HepG2 (cell line): ENCODE data around the gene ST6GALNAC4. TPM values are rescaled to one million over a fixed set of nuclear protein-coding genes. Genes with fewer than 3 reads are reported as not detected.
A peak's percentile ranks its signal among the peaks of the same experiment; 100 is the strongest.

Experiments used
- BORCS8-MEF2B ChIP-seq: sonication (generic); formaldehyde crosslinking; IDR thresholded peaks from 2 replicates; pipeline ENCODE4 v1.8.0; 2022; ENCODE audit warnings: mild to moderate bottlenecking, missing genetic modification reagents
- FOXC1 ChIP-seq: sonication (generic); formaldehyde crosslinking; IDR thresholded peaks from 2 replicates; pipeline ENCODE4 v1.8.0; 2022; ENCODE audit warnings: mild to moderate bottlenecking, missing genetic modification reagents, borderline replicate concordance
- FOXJ3 ChIP-seq: sonication (generic); formaldehyde crosslinking; IDR thresholded peaks from 2 replicates; pipeline ENCODE4 v1.4.0; 2020; ENCODE audit warnings: missing genetic modification reagents, mild to moderate bottlenecking, borderline replicate concordance
- KLF13 ChIP-seq: sonication (generic); formaldehyde crosslinking; IDR thresholded peaks from 2 replicates; pipeline ENCODE4 v1.4.0; 2020; ENCODE audit warnings: mild to moderate bottlenecking, missing genetic modification reagents
- MAFG ChIP-seq: sonication (generic); formaldehyde crosslinking; IDR thresholded peaks from 2 replicates; pipeline ENCODE4 v1.5.1; 2020; ENCODE audit warnings: mild to moderate bottlenecking, missing genetic modification reagents
- MXD1 ChIP-seq: sonication (generic); formaldehyde crosslinking; IDR thresholded peaks from 2 replicates; pipeline ENCODE4 v1.4.0; 2020; ENCODE audit warnings: mild to moderate bottlenecking, missing genetic modification reagents
- NFE2 ChIP-seq: sonication (generic); formaldehyde crosslinking; IDR thresholded peaks from 2 replicates; pipeline ENCODE4 v1.4.0; 2020; ENCODE audit warnings: missing genetic modification reagents
- PAX8 ChIP-seq: sonication (generic); formaldehyde crosslinking; IDR thresholded peaks from 2 replicates; pipeline ENCODE4 v1.8.0; 2022; ENCODE audit warnings: mild to moderate bottlenecking, missing genetic modification reagents, borderline replicate concordance
- PCBP2 ChIP-seq: fragments of 200-400 bp; formaldehyde crosslinking; optimal IDR thresholded peaks from 2 replicates; pipeline ENCODE3; 2018; ENCODE audit warnings: low read length, low read depth; ENCODE audit not compliant: poor library complexity, severe bottlenecking
- RAD21 ChIP-seq: fragments of 450-650 bp; formaldehyde crosslinking; IDR thresholded peaks from 2 replicates; pipeline ENCODE4 v1.5.0; 2020; ENCODE audit warnings: mild to moderate bottlenecking
- RBM39 ChIP-seq: fragments of 200-400 bp; formaldehyde crosslinking; IDR thresholded peaks from one replicate; pipeline ENCODE4 v1.6.1; 2018; ENCODE audit warnings: antibody characterized with exemption, mild to moderate bottlenecking, low read depth, low read length; ENCODE audit not compliant: poor library complexity, severe bottlenecking
- RNF2 ChIP-seq: fragments of 450-650 bp; conservative IDR thresholded peaks from 2 replicates; pipeline ENCODE4 v1.6.1; 2016; ENCODE audit warnings: low read depth
- SALL1 ChIP-seq: sonication (generic); formaldehyde crosslinking; IDR thresholded peaks from 2 replicates; pipeline ENCODE4 v1.8.0; 2022; ENCODE audit warnings: mild to moderate bottlenecking, missing genetic modification reagents
- SETDB1 ChIP-seq: sonication (generic); formaldehyde crosslinking; IDR thresholded peaks from 2 replicates; pipeline ENCODE4 v1.5.1; 2020; ENCODE audit warnings: missing genetic modification reagents, mild to moderate bottlenecking, borderline replicate concordance
- SMYD3 ChIP-seq: sonication (generic); formaldehyde crosslinking; IDR thresholded peaks from 2 replicates; pipeline ENCODE4 v1.8.1; 2023; ENCODE audit warnings: mild to moderate bottlenecking, missing genetic modification reagents
- SRF ChIP-seq: IDR thresholded peaks from 2 replicates; pipeline ENCODE4 v1.6.1; 2011; ENCODE audit warnings: mild to moderate bottlenecking, low read depth, low read length, moderate library complexity
- ZNF333 ChIP-seq: sonication (generic); formaldehyde crosslinking; IDR thresholded peaks from 2 replicates; pipeline ENCODE4 v1.4.0; 2020; ENCODE audit warnings: mild to moderate bottlenecking, missing genetic modification reagents, borderline replicate concordance
- ZNF563 ChIP-seq: sonication (generic); formaldehyde crosslinking; IDR thresholded peaks from 2 replicates; pipeline ENCODE4 v1.8.0; 2022; ENCODE audit warnings: mild to moderate bottlenecking, moderate library complexity, missing genetic modification reagents
- ZNF773 ChIP-seq: sonication (generic); formaldehyde crosslinking; IDR thresholded peaks from 2 replicates; pipeline ENCODE4 v1.4.0; 2020; ENCODE audit warnings: missing genetic modification reagents, borderline replicate concordance
- ZNF839 ChIP-seq: sonication (generic); formaldehyde crosslinking; IDR thresholded peaks from 2 replicates; pipeline ENCODE4 v1.4.0; 2020; ENCODE audit warnings: missing genetic modification reagents, mild to moderate bottlenecking, borderline replicate concordance
- polyA plus RNA-seq, 8 experiments: library from polyadenylated mRNA; depleted of rRNA in 3 of 8; stranded (reverse) in 7 of 8; unstranded in 1 of 8; fragments of >200 nt; fragmentation: Illumina TruSeq in 4 of 8; extraction: Trizol in 4 of 8; gene quantifications; 2 replicates each; pipeline versions ENCODE4 v1.2.1 to v1.2.3, GENCODE V29; 2011 to 2016; ENCODE audit warnings: low read depth in 4 of 8, missing spikeins in 1 of 8, mixed read lengths in 1 of 8; ENCODE audit not compliant: insufficient read depth in 1 of 8
- total RNA-seq, 5 experiments: library from RNA; depleted of rRNA; stranded (reverse); fragments of >200 nt; fragmentation: Illumina TruSeq; extraction: Trizol; gene quantifications; 2 replicates each; pipeline ENCODE4 v1.2.3, GENCODE V29; 2016; ENCODE audit warnings: low read depth in 1 of 5
- TF ChIP-seq, protein P1 (sequence below): sonication (generic); formaldehyde crosslinking; IDR thresholded peaks from 2 replicates; pipeline ENCODE4 v1.5.0; 2020; ENCODE audit warnings: missing genetic modification reagents, mild to moderate bottlenecking, borderline replicate concordance
- TF ChIP-seq, protein P2 (sequence below): sonication (generic); formaldehyde crosslinking; IDR thresholded peaks from 2 replicates; pipeline ENCODE4 v1.8.1; 2023; ENCODE audit warnings: mild to moderate bottlenecking, inconsistent platforms, moderate library complexity, missing genetic modification reagents, borderline replicate concordance
- TF ChIP-seq, protein P3 (sequence below): sonication (generic); formaldehyde crosslinking; IDR thresholded peaks from 2 replicates; pipeline ENCODE4 v1.8.0; 2022; ENCODE audit warnings: mild to moderate bottlenecking, missing genetic modification reagents, moderate library complexity
- TF ChIP-seq, protein P4 (sequence below): sonication (generic); formaldehyde crosslinking; IDR thresholded peaks from 2 replicates; pipeline ENCODE4 v1.5.1; 2020; ENCODE audit warnings: missing genetic modification reagents, mild to moderate bottlenecking, borderline replicate concordance

The ST6GALNAC4 gene
- total and polyA plus RNA-seq, 2 of the 13 experiments (the other 11 are each of a cell fraction or from before 2014, with no cell fraction given), result 18.8 to 27.7 TPM

DNA sequence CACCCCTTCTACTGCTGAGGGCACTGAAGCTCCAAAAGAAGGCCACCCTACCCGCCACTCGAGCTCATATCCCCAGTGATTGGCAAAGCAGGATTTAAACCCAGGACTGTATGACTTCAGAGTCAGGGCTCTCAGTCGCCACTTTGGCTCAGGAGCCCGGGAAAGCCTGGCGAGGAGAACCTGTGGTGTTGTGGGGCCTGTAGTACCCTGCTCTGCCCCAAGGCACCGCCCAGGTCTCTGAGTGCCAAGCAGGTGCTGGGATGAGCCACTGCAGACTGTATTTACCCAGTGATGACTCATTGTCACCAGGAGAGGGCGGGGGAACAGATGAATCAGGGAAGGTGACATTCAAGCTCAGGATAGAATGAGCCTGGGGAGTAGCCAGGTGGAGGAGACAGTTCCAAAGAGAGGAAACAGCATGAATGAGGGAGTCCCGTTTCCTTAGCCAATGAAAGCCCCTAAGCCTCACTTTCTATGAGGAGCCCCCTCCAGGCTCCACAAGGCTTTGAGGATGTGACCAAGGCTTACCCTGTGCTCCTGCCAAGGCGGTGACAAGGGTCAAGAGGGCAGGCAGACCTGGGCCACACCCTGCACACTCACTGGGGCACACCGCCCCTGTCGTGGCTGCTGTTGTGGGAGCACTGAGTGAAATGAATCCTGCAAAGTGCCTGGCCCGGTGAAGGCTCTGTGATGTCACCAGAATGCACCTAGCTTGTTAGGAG is 38.6 kb upstream of the ST6GALNAC4 start (continued):
- TF ChIP-seq, protein P1, sequence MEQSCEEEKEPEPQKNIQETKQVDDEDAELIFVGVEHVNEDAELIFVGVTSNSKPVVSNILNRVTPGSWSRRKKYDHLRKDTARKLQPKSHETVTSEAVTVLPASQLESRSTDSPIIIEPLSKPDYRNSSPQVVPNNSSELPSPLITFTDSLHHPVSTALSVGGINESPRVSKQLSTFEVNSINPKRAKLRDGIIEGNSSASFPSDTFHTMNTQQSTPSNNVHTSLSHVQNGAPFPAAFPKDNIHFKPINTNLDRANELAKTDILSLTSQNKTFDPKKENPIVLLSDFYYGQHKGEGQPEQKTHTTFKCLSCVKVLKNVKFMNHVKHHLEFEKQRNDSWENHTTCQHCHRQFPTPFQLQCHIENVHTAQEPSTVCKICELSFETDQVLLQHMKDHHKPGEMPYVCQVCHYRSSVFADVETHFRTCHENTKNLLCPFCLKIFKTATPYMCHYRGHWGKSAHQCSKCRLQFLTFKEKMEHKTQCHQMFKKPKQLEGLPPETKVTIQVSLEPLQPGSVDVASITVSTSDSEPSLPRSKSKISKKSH (CRISPR knock-in tag), result no peak
- TF ChIP-seq, protein P2, sequence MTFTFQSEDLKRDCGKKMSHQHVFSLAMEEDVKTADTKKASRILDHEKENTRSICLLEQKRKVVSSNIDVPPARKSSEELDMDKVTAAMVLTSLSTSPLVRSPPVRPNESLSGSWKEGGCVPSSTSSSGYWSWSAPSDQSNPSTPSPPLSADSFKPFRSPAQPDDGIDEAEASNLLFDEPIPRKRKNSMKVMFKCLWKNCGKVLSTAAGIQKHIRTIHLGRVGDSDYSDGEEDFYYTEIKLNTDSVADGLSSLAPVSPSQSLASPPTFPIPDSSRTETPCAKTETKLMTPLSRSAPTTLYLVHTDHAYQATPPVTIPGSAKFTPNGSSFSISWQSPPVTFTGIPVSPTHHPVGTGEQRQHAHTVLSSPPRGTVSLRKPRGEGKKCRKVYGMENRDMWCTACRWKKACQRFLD (CRISPR knock-in tag), result no peak
- TF ChIP-seq RBM39 (no peak), FOXC1 (0 out of 2 replicates have a peak, but pooled peaks have one; percentile 30), FOXJ3 (no peak), PCBP2 (no peak), SMYD3 (CRISPR knock-in tag) (no peak), KLF13 (no peak), MAFG (CRISPR knock-in tag) (no peak), ZNF563 (CRISPR knock-in tag) (no peak), SETDB1 (no peak), BORCS8-MEF2B (no peak; the same call in 1 of the 2 replicates), RNF2 (no peak), ZNF333 (CRISPR knock-in tag) (no peak), SRF (no peak), MXD1 (CRISPR knock-in tag) (no peak), SALL1 (CRISPR knock-in tag) (peak; percentile 72), NFE2 (CRISPR knock-in tag) (no peak), PAX8 (CRISPR knock-in tag) (no peak), RAD21 (CRISPR knock-in tag) (peak; percentile 81), ZNF839 (no peak), ZNF773 (no peak)
- TF ChIP-seq, protein P3, sequence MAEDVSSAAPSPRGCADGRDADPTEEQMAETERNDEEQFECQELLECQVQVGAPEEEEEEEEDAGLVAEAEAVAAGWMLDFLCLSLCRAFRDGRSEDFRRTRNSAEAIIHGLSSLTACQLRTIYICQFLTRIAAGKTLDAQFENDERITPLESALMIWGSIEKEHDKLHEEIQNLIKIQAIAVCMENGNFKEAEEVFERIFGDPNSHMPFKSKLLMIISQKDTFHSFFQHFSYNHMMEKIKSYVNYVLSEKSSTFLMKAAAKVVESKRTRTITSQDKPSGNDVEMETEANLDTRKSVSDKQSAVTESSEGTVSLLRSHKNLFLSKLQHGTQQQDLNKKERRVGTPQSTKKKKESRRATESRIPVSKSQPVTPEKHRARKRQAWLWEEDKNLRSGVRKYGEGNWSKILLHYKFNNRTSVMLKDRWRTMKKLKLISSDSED, result no peak
- TF ChIP-seq, protein P4, sequence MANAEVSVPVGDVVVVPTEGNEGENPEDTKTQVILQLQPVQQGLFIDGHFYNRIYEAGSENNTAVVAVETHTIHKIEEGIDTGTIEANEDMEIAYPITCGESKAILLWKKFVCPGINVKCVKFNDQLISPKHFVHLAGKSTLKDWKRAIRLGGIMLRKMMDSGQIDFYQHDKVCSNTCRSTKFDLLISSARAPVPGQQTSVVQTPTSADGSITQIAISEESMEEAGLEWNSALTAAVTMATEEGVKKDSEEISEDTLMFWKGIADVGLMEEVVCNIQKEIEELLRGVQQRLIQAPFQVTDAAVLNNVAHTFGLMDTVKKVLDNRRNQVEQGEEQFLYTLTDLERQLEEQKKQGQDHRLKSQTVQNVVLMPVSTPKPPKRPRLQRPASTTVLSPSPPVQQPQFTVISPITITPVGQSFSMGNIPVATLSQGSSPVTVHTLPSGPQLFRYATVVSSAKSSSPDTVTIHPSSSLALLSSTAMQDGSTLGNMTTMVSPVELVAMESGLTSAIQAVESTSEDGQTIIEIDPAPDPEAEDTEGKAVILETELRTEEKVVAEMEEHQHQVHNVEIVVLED, result no peak
